Measurements from ENCODE around the gene TLE4. TPM values are rescaled to one million over a fixed set of nuclear protein-coding genes. Genes with fewer than 3 reads are reported as not detected.
A peak's percentile ranks its signal among the peaks of the same experiment; 100 is the strongest.

TLE4 gene
- total RNA-seq, 2 experiments from 2014 or later, result 125 to 136 TPM

DNA sequence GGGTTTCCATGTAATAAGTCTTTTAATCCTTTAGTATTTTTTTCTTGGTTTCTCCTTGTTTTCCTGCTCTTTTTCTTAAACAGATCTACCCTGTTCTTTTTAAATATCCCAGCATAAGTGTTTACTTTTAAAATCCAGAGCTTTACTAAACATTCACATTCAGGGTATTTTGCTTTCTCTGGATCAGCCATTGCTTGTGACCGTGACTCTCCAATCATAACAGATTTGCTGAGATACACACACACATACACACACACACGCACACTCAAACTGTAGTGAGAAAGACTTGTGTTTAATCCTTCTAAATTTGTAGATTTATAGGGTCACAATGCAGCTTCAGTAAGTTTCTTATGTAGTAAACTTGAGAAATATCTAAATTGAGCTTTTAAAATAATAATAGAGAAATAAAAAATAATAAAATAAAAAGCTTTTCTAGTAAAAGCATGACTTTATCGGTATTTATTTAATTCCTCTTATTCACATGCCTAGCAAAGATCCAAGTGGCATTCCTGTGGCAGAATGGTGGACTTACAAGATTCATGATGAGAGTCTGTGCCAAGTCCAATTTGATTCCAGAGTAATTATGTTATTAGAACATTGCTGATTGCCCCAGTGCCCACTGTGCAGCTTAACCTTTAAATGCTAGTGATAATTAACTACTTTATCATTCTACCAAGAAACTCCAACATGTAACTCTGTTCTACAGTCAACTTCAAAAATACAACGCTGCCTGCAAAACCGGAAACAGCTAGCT lies 129.0 kb downstream of the TLE4 start:
- Histone ChIP-seq H3K4me3 (ENCODE audit: low read length) (no peak overlapping the region), H3K27me3 (ENCODE audit: control insufficient read depth in 1 of 2, insufficient read depth in 2 of 2, low read length in 2 of 2) (no peaks in the 10 kb centered on the region), H3K27ac (ENCODE audit: low read depth in 1 of 2, low read length in 2 of 2) (no peak overlapping the region), H3K4me1 (ENCODE audit: insufficient read depth, low read length) (peaks cover 8% of the 10 kb centered on the region), H3K36me3 (ENCODE audit: insufficient read depth, low read length) (peaks cover 9% of the 10 kb centered on the region), H3K9me3 (ENCODE audit: control insufficient read depth in 1 of 2, insufficient read depth in 1 of 2, low read length in 2 of 2) (no peaks in the 10 kb centered on the region)
- H3K27me3 Mint-ChIP-seq, result no peaks in the 10 kb centered on the region
- TF ChIP-seq, protein P1, sequence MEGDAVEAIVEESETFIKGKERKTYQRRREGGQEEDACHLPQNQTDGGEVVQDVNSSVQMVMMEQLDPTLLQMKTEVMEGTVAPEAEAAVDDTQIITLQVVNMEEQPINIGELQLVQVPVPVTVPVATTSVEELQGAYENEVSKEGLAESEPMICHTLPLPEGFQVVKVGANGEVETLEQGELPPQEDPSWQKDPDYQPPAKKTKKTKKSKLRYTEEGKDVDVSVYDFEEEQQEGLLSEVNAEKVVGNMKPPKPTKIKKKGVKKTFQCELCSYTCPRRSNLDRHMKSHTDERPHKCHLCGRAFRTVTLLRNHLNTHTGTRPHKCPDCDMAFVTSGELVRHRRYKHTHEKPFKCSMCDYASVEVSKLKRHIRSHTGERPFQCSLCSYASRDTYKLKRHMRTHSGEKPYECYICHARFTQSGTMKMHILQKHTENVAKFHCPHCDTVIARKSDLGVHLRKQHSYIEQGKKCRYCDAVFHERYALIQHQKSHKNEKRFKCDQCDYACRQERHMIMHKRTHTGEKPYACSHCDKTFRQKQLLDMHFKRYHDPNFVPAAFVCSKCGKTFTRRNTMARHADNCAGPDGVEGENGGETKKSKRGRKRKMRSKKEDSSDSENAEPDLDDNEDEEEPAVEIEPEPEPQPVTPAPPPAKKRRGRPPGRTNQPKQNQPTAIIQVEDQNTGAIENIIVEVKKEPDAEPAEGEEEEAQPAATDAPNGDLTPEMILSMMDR (IDR thresholded peaks at IDR 0.05), result no peak
- peaks cover 30% of the 10 kb centered on the region for H3K36me3 Mint-ChIP-seq (ENCODE audit: low read depth)
- no peaks in the 10 kb centered on the region for H3K9me3 Mint-ChIP-seq
- peak overlapping the region; percentile 42 for H3K27ac Mint-ChIP-seq
- CTCF ChIA-PET, result no interaction called here
- intact Hi-C loops (cut with DNase I, micrococcal nuclease), result no loop called here
- POLR2A ChIA-PET, result interaction anchor here (1.1 kb wide), 1 partner anchor 129 kb away, joined by 6 read pairs; the partner anchor contains the start of gene TLE4
- H3K4me3 Mint-ChIP-seq, result no peak overlapping the region
- peaks cover 35% of the 10 kb centered on the region for H3K4me1 Mint-ChIP-seq (ENCODE audit: low read depth)
- no peak for DNase-seq
- ATAC-seq (ENCODE audit: poor library complexity), result no peak

DNA sequence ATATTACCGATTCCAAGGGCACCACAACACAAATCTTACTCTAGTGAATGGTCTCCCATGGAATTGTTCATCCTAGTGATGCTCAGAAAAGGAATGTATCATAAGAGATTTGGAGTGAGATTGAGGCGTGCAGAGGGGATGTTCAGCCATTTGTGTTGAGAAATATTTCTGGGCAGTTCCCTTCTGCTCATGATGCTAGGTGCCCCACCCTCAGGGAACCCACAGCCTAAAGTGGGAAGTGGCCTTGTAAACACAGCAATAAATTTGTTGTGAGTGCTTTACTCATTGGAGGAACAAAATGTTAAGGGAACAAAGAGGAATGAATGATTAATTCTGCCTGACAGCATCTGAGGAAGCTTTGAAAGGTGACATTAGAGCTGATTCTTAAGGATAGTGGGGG lies 129.9 kb downstream of the TLE4 start:
- no peaks in the 10 kb centered on the region for H3K27me3 Mint-ChIP-seq
- H3K9me3 Mint-ChIP-seq, result no peaks in the 10 kb centered on the region
- H3K4me3 ChIP-seq (ENCODE audit: low read length), result no peak overlapping the region
- TF ChIP-seq, protein P1 (IDR thresholded peaks at IDR 0.05), result no peak
- no peak for ATAC-seq (ENCODE audit: poor library complexity)
- peak overlapping the region; percentile 15 for H3K27ac Mint-ChIP-seq
- ChIA-PET POLR2A (no interaction called here), CTCF (no interaction called here)
- H3K36me3 Mint-ChIP-seq (ENCODE audit: low read depth), result peaks cover 38% of the 10 kb centered on the region
- H3K27ac ChIP-seq (ENCODE audit: low read depth in 1 of 2, low read length in 2 of 2), result no peak overlapping the region
- peaks cover 18% of the 10 kb centered on the region for H3K36me3 ChIP-seq (ENCODE audit: insufficient read depth, low read length)
- no peaks in the 10 kb centered on the region for H3K27me3 ChIP-seq (ENCODE audit: control insufficient read depth in 1 of 2, insufficient read depth in 2 of 2, low read length in 2 of 2)
- intact Hi-C loops (cut with DNase I, micrococcal nuclease), result no loop called here
- H3K9me3 ChIP-seq (ENCODE audit: control insufficient read depth in 1 of 2, insufficient read depth in 1 of 2, low read length in 2 of 2), result no peaks in the 10 kb centered on the region
- H3K4me1 Mint-ChIP-seq (ENCODE audit: low read depth), result peaks cover 27% of the 10 kb centered on the region
- H3K4me1 ChIP-seq (ENCODE audit: insufficient read depth, low read length), result peaks cover 6% of the 10 kb centered on the region
- peak in 3 of 14 experiments; percentile 19 to 66 (median 57) for DNase-seq
- no peak overlapping the region for H3K4me3 Mint-ChIP-seq

DNA sequence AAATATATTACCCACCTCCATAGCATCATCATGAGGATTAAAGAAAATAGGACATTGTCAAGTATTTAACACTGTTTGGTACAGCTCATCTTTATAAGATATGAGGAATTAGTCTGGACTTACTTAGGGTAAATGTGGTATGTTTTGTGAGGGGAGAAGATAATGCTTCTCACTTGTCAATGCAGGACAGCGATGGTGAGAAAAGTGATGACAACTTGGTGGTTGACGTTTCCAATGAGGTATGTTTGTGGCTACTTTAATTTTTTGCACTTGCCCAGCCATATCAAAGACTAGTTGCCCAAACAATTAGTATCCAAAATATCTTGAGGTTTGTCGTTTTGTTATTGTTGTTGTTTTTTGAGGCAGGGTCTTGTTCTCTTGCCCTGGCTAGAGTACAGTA lies 133.9 kb downstream of the TLE4 start:
- Mint-ChIP-seq H3K4me1 (ENCODE audit: low read depth) (peaks cover under 1% of the 10 kb centered on the region), H3K36me3 (ENCODE audit: low read depth) (peaks cover 78% of the 10 kb centered on the region), H3K4me3 (no peak overlapping the region), H3K9me3 (no peaks in the 10 kb centered on the region), H3K27ac (no peak overlapping the region), H3K27me3 (no peaks in the 10 kb centered on the region)
- ATAC-seq (ENCODE audit: poor library complexity), result no peak
- H3K27ac ChIP-seq (ENCODE audit: low read depth in 1 of 2, low read length in 2 of 2), result no peak overlapping the region
- H3K27me3 ChIP-seq (ENCODE audit: control insufficient read depth in 1 of 2, insufficient read depth in 2 of 2, low read length in 2 of 2), result no peaks in the 10 kb centered on the region
- DNase-seq, result no peak
- TF ChIP-seq, protein P1 (IDR thresholded peaks at IDR 0.05), result no peak
- H3K36me3 ChIP-seq (ENCODE audit: insufficient read depth, low read length), result peaks cover 56% of the 10 kb centered on the region
- CTCF ChIA-PET, result no interaction called here
- H3K4me3 ChIP-seq (ENCODE audit: low read length), result no peak overlapping the region
- POLR2A ChIA-PET, result interaction anchor here (0.6 kb wide), 1 partner anchor 131 kb away, joined by 3 read pairs; no protein-coding TSS in a partner anchor
- H3K9me3 ChIP-seq (ENCODE audit: control insufficient read depth in 1 of 2, insufficient read depth in 1 of 2, low read length in 2 of 2), result no peaks in the 10 kb centered on the region
- no peaks in the 10 kb centered on the region for H3K4me1 ChIP-seq (ENCODE audit: insufficient read depth, low read length)
- intact Hi-C loops (cut with DNase I, micrococcal nuclease), result loop anchor here in 1 of 2 experiments (5.0 kb wide), 1 partner anchor 133 kb away; the partner anchor contains the start of gene TLE4

Data from CD4-positive, alpha-beta T cell (primary cell).